Suppressor macrophage treated with lipopolysaccharide for 1 hour (primary cell): Measurements from ENCODE around the gene NVL.

ENCODE experiments used
- DNase-seq, 3 donors: peaks; one replicate each; pipeline ENCODE4 v3.0.0-alpha.2; 2020 to 2022

NVL gene

DNA sequence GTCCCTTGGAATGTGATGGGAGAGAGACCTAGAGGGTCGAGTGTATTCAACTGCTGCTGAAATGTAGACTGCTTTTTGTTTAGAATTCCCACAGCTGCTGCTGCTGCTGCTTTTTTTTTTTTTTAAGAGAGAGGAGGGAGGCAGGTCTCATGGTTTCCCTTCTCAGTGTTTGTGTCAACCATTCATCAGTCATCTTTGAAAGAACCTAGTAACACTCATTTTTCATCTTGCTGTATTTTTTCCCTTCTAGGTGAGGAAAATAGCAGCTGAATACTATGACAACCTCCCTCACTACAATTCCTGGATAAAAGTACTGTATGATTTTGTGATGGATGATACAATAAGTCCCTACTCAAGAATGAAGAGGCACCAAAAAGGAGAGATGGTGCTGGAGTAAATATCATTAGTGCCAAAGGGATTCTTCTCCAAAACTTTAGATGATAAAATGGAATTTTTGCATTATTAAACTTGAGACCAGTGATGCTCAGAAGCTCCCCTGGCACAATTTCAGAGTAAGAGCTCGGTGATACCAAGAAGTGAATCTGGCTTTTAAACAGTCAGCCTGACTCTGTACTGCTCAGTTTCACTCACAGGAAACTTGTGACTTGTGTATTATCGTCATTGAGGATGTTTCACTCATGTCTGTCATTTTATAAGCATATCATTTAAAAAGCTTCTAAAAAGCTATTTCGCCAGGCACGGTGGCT, 137.7 kb downstream of the NVL start:
- no peak for DNase-seq

DNA sequence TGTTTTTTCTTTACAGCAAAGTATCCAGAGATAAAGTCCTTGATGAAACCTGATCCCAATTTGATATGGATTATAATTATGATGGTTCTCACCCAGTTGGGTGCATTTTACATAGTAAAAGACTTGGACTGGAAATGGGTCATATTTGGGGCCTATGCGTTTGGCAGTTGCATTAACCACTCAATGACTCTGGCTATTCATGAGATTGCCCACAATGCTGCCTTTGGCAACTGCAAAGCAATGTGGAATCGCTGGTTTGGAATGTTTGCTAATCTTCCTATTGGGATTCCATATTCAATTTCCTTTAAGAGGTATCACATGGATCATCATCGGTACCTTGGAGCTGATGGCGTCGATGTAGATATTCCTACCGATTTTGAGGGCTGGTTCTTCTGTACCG, 140.4 kb downstream of the NVL start:
- DNase-seq = no peak

DNA sequence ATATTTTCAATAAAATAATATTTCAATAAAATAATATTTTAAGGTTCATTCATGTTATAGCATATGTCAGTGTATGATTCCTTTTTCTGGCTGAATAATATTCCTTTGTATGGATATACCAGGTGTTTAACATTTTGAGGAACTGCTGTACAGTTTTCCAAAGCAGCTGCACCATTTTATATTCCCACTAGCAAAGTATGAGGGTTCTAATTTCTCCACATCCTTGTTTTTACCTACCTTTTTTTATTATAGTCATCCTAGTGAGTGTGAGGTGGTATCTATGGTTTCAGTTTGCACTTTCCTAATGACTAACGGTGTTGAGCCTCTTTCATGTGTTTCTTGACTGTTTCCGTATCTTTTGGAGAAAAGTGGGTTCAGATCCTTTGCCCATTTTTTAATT, 141.7 kb downstream of the NVL start:
- DNase-seq = no peak

DNA sequence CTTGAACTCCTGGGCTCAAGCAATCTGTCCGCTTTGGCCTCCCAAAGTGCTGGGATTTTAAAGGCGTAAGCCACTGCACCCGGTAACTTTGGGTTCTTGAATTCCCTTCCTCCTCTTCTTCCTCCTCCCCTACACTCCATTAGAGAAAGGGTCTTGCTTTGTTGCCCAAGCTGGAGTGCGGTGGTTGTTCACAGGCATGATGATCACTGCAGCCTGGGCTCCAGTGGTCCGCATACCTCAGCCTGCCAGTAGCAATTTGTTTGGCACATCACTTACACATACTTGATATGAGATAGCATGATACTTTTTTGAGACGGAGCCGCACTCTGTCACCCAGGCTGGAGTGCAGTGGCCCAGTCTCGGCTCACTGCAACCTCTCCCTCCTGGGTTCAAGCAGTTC, 144.8 kb downstream of the NVL start:
- DNase-seq = no peak

DNA sequence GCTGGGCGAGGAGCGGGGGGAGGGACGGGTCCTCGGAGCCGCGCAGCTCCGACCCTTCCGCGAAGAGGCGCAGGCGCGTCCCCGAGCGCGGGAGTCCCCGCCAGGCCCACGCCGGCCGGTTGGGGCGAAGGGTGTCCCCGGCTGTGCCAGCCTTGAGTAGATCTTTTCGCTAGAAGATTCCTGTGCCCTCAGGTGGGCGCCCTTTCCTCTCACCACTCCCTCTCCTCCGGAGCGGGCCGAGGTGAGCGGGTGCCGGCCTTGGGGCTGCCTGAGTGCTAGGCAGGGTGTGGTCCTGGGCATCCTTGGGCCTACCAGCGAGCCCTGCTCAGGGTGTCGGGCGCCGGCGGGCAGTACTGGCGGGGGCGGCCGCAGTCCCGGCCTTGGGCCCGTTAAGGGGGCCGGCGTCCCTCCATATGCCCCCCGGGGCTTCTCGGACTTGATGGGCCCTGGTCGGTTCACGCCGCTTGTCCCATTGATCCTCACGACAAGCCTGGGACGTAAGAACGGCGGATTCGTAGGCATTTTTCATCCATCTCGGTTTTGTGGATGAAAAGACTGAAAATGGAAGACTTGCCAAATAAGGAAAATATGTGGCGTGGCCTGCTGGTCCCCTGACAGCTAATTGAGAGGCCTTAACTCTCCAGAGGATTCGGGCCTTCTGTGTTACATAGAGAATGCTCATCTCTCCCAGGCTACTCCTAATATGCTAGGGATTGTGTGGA, 146.2 kb downstream of the NVL start:
- peak; percentile 78 to 93 (median 84) for DNase-seq

DNA sequence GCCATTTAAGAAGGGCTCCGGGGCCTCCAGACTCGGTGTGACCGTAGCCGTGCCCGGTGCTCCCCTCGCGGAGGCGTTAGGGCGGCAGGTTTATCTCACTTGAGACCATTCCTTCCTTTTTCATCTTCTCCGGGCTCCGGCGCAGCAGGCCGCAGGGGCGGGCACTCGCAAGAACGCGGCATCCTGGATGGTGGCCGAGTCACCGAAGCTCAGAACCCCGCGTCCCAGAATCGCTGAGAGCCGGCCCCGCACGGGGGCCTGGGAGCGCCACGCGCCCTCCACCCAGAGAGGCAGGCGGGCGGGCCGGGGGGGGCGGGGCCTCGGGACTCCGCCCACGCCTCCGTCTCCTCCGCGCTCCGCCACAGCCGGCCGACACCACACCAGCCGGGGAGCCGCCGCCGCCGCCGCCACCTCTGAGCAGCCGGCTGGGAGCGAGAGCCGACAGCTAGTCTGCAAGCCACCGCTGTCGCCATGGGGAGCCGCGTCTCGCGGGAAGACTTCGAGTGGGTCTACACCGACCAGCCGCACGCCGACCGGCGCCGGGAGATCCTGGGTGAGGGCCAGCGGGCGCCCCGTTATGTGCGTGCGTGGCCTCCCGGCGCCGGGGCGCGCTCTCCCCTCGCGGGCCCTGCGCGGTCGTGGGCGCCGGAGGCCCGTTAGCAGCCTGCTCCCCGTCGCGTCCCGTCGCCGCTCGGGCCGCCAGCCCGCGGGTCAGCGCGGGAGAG, 146.9 kb downstream of the NVL start, which contains the start of gene DEGS1:
Gene DEGS1, plus strand, starts transcription at position 375 of the 725 bp plus-strand sequence. Its CDS starts 97 bp downstream, at position 472.
- peak; percentile 82 to 95 (median 92) for DNase-seq

DNA sequence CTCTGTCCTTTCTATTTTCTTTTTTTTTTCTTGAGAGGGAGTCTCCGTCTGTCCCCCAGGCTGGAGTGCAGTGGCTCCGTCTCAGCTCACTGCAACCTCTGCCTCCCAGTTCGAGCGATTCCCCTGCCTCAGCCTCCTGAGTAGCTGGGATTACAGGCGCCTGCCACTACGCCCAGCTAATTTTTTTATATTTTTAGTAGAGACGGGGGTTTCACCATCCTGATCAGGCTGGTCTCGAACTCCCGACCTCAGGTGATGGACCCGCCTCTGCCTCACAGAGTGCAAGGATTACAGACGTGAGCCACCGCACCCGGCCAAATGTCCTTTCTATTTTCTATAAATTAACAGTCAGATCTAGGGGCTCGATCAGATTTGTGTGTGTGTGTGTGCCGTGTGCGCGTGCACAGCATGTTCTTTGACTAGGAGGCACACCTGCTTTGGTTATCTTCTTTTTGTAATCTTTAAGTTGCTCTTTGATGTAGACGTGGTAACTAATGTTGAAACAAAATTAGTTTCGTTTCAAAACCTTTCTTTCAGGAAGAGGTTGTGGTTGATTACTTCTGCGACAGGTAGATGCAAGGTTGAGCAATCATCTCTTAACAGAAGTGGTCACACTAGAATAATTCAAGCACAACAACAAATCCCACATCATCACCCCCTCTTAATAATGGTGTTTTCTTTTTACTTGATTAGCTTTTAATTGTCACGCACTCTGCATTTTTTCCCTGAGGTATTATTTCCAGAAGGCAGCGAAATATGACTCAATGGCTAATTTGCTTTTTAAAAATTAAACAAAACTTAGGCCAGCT, 147.7 kb downstream of the NVL start:
- DNase-seq = no peak

DNA sequence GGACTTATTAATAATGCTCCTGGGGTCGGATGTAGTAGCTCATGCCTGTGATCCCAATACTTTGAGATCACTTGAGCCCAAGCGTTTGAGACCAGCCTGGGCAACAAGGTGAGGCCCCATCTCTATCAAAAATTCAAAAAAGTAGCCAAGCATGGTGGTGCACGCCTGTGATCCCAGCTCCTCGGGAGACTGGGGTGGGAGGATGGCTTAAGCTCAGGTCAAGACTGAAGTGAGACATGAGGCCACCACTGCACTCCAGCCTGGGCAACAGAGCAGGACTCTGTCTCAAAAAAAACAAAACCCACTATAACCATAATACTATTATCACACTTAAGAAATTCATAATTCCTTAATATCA, 148.5 kb downstream of the NVL start:
- no peak for DNase-seq

DNA sequence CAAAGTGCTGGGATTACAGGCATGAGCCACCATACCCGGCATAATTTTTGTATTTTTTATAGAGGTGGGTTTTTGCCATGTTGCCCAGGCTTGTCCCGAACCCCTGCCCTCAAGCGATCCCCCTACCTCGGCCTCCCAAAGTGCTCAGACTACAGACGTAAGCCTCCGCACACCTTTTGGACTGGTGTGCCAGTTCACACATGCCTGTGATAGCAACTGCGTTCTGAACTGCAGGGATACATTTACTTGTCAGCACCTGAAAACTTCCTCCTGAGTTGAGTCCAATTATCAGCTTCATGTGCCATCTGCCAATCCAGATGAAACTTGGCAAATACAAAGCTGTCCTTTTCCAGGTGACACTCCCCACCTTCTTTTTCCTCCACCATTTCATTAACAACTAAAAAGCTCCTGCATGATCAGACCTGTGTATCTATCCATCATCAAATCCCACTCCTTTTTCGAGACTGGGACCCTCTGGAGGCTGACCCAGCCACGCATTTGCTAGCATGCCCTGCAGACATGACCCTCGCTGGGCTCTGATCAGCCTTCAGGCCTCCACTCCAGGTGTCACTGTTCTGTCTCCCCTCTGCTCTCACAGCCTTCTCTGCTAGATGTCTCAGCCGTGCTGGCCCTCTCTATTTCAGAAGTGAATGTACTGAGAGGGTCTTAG, 149.1 kb downstream of the NVL start:
- no peak for DNase-seq

DNA sequence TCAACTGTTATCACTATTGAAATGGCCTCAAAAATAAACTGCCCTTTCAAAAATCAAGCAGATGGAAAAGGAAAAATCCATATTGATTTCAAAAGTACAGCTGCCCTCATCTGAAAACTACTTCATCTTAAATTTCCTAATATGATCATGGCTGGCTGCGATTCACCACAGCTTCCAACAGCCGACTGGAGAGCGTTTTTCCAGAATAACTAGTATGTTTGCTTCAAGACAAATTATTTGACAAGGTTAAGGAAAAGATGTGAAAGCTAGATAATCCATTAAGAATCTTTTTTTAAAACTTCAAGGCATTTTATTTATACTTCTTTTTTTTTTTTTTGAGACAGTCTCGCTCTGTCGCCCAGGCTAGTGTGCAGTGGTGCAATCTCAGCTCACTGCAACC, 151.1 kb downstream of the NVL start:
- DNase-seq = no peak

DNA sequence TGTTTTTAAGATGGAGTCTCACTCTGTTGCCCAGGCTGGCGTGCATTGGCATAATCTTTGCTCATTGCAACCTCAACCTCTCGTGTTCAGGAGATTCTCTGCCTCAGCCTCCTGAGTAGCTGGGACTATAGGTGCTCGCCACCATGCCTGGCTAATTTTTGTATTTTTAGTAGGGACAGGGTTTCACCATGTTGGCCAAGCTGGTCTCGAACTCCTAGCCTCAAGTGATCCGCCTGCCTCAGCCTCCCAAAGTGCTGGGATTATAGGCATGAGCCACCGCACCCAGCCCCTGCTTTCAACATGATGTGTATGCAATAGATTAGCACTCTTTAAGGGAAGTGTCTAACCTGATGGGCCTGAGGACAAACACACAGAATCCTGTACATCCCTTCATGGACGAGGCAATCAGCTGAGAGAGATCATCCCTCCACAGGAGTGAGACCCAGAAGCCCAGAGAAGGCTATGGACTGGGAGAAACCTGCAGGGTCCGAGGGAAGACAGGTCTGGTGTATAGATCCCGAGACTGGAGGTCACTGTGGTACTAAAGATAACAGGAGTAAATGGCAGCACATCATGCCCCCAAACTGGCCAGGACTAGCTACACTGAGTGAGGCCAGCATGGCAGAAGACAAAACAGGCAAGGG, 152.5 kb downstream of the NVL start:
- DNase-seq = no peak
